ENCODE data around the gene OCA2. TPM values are rescaled to one million over a fixed set of nuclear protein-coding genes. Genes with fewer than 3 reads are reported as not detected.
"Not testable (repeated sequence)": the region's sequence is repeated elsewhere in the genome, so short reads cannot be mapped to it uniquely, and the experiment has no call there.

The OCA2 gene
- total RNA-seq, 1 donor from 2014 or later: 0.26 TPM

DNA sequence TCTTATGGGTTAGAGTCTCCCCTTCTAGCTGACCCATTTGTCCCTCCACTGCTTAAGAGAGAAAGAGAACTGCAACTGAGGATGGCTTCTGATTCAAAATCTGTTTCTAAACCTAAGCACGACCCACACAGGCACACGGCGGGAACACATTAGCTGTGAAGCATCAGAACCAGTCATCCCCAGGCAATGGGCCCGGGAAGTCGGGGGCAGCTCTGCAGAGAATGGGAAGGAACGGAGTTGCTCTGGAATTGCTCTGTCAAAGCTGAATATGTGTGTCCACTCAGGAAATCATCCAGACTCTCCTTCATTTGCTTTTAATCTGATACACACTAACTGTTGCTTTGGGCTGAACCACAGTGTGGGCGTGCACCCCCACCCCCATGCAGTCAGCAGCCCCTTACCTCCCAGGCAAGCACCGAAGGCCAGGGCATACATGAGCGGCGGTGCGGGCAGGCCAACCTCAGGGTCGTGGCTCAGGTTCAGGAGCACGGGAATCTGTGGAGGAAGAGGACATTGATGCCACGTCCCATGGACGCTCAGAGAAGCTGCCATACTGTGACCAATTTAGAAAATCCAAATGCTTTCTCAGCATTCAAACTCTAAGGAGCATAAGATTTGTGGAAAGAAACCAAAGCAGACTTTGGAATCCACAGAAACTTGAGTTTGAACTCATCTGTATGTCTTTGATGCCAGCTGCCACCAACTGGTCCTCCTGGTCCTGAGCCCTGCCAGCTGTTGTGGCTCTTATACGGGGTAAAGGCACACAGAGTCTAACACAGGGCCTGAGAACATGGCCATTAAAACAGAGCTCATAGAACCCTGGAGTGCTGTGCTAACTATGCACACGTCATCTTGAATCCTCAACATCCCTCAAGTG is 247.9 kb downstream of the OCA2 start:
- Histone ChIP-seq H3K27me3 (ENCODE audit: control insufficient read depth, insufficient read depth, low read length) (no peaks in the 10 kb centered on the region), H3K36me3 (ENCODE audit: control insufficient read depth, insufficient read depth, low read length) (no peaks in the 10 kb centered on the region), H3K4me3 (ENCODE audit: low read depth, low read length) (no peak overlapping the region)
- FAIRE-seq: no peak
- no peak for DNase-seq (ENCODE audit: low read depth)
- TF ChIP-seq, protein P1, sequence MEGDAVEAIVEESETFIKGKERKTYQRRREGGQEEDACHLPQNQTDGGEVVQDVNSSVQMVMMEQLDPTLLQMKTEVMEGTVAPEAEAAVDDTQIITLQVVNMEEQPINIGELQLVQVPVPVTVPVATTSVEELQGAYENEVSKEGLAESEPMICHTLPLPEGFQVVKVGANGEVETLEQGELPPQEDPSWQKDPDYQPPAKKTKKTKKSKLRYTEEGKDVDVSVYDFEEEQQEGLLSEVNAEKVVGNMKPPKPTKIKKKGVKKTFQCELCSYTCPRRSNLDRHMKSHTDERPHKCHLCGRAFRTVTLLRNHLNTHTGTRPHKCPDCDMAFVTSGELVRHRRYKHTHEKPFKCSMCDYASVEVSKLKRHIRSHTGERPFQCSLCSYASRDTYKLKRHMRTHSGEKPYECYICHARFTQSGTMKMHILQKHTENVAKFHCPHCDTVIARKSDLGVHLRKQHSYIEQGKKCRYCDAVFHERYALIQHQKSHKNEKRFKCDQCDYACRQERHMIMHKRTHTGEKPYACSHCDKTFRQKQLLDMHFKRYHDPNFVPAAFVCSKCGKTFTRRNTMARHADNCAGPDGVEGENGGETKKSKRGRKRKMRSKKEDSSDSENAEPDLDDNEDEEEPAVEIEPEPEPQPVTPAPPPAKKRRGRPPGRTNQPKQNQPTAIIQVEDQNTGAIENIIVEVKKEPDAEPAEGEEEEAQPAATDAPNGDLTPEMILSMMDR (IDR thresholded peaks at IDR 0.05; ENCODE audit: insufficient read depth, low read length, severe bottlenecking): no peak

DNA sequence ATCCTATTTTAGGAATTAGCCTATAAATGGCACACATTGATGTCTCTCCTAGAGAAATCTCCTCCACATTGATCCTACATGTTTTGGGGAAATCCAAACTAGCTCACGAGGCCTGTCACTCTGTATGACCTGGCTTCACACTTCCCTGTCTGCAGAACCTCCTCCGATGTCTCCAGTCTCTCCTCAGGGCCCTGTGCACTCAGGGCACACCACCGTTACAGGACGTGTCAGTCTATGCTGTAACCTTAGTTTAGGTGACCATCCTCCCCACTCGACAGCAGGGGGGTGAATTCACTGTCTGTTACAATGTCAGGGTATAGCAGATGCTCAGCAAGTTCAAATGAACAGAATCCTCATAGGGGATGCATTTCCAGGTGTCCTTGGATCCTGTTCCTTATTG is 249.1 kb downstream of the OCA2 start:
- no peaks in the 10 kb centered on the region for H3K27me3 ChIP-seq (ENCODE audit: control insufficient read depth, insufficient read depth, low read length)
- DNase-seq (ENCODE audit: low read depth) (no peak), FAIRE-seq (no peak)
- H3K36me3 ChIP-seq (ENCODE audit: control insufficient read depth, insufficient read depth, low read length): no peaks in the 10 kb centered on the region
- TF ChIP-seq, protein P1 (IDR thresholded peaks at IDR 0.05; ENCODE audit: insufficient read depth, low read length, severe bottlenecking): no peak
- H3K4me3 ChIP-seq (ENCODE audit: low read depth, low read length): no peak overlapping the region

DNA sequence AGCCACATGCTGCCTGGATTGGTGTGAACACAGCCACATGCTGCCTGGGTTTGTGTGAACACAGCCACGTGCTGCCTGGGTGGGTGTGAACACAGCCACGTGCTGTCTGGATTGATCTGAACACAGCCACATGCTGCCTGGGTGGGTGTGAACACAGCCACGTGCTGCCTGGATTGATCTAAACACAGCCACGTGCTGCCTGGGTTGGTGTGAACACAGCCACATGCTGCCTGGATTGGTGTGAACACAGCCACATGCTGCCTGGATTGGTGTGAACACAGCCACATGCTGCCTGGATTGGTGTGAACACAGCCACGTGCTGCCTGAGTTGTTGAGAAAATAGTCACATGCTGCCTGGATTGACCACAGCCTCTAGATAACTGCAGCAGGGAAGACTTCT is 250.2 kb downstream of the OCA2 start:
- H3K36me3 ChIP-seq (ENCODE audit: control insufficient read depth, insufficient read depth, low read length); H3K27me3 ChIP-seq (ENCODE audit: control insufficient read depth, insufficient read depth, low read length); H3K4me3 ChIP-seq (ENCODE audit: low read depth, low read length); FAIRE-seq; DNase-seq (ENCODE audit: low read depth): not testable (repeated sequence)

DNA sequence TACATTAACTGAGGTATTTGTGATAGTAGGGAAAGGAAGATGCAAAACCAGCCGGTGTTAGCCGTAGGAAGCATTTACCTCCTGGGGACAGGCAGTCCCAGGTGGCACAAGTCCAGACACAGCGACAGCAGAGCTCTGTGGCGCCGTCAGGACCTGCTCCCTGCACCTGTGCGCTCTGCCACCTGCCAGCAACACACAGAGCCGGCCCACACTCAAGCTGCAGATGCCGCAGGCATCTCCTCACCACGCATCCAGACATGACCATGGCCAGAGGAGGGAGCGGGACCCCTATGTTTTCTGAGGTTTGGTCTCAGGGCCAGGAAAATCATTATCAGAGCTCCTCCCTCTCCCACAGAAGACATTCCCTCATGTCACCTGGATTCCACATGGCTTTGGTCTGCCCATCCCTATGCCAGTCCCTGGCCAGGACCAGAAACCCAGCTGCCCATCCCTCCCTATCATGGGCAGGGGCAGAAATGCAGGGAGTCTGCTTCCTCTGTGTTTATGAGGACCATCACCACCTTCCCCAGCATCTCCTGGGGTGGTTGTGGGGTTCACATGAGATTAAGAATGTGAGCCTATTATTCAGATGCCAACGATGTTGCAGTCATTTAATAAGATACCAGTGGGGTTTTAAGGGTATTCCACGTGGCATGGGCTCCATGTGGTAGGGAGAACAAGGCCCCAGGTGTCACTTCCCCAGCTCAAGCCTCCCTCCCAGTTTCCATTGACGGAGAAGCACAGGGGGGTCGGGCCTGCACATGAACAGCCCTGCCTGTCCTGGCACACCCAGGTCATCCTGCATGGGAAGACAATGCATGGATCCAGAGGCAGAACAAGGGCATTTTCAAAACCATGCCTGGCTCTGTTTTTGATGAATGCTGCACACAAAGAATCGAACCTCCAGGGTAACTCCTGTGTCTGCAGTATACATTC is 251.1 kb downstream of the OCA2 start:
- FAIRE-seq (no peak), DNase-seq (ENCODE audit: low read depth) (no peak)
- H3K36me3 ChIP-seq (ENCODE audit: control insufficient read depth, insufficient read depth, low read length): no peaks in the 10 kb centered on the region
- no peaks in the 10 kb centered on the region for H3K27me3 ChIP-seq (ENCODE audit: control insufficient read depth, insufficient read depth, low read length)
- TF ChIP-seq, protein P1 (IDR thresholded peaks at IDR 0.05; ENCODE audit: insufficient read depth, low read length, severe bottlenecking): no peak
- H3K4me3 ChIP-seq (ENCODE audit: low read depth, low read length): no peak overlapping the region

DNA sequence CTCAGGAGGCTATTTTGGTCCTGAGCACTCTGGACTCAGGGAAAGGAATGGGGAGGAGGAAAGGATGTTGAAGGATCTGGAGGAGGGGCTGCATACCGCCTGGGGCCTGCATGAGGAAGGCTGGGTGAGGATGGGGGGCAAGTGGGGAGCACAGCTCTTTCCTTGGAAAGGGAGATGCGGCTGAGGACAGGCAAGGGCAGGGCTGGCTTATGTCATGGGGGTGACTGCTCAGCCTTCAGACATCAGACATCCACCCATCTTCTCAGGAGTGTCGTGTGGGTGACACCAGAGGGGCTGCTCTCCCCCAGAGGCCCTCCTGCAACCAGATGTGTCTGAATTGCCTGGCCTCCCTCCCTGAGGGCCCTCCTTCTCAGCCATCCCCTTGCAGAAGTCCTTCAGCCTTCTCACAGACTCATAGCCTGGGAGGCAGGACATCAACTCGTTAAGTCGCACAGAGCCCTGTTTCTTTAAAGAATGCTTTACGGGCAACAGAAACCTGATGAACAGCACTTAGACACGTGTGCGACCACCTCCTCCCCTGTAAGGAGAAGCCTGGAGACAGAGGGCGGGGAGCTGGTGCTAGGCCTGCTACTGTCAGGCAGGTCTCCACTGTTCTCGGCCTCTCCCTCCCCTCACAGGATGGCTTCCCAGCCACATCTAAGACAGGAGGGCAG is 252.3 kb downstream of the OCA2 start:
- Histone ChIP-seq H3K27me3 (ENCODE audit: control insufficient read depth, insufficient read depth, low read length) (no peaks in the 10 kb centered on the region), H3K4me3 (ENCODE audit: low read depth, low read length) (no peak overlapping the region), H3K36me3 (ENCODE audit: control insufficient read depth, insufficient read depth, low read length) (no peaks in the 10 kb centered on the region)
- DNase-seq (ENCODE audit: low read depth) (no peak), FAIRE-seq (no peak)
- TF ChIP-seq, protein P1 (IDR thresholded peaks at IDR 0.05; ENCODE audit: insufficient read depth, low read length, severe bottlenecking): no peak
